Effector CD8-positive, alpha-beta T cell (primary cell): ENCODE data around the gene GSTO2.

Source experiments
- DNase-seq: peaks from one replicate; lab custom pipeline; 2025; lab: John Stamatoyannopoulos, UW

GSTO2 gene

DNA sequence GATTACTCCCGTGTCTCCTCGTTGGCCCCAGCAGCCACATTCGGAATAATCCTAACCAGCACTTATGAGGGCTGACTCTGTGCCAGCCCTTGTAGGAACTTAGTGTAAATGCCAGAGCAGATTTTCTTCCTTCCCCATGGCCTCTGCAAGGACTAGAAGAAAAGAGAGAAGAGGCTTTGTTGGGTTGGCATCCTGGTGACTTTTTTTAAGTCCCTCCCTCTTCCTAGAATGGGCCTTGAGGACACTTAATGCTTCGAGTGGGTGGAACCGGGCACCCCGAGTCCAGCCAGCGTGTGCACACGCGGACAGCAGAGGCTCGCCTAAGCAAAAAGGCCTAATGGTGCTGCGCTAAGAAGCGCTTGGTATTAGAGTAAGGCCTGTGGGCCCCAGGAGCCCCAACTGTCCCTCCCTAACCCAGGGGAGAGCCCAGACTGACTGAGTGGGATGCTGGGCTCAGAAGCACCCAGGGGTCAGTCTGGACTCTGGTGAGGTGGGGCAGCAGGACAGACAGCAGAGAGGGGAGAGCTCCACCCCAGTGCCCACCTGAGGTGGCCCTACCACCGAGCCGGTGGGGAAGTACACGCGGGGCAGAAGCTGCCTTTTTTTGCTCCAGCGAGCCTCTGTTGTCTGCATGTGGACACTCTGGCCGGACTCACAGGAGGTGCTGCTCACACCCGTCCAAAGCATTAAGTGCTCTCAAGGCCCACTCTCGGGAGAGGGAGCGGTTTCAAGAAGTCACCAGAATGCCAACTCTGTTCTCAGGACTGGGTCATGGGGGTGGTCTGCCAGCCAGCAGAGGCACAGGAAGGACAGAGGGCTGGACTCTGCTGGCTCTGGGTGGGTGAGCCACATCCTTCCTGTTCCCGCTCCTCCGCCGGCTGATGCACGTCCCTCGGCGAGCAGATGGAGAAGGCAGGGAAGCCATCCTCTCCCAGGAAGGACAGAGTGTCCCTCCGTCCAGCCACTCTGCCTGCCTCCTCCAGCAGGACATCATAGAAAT lies 56.8 kb downstream of the GSTO2 start:
- no peak for DNase-seq

DNA sequence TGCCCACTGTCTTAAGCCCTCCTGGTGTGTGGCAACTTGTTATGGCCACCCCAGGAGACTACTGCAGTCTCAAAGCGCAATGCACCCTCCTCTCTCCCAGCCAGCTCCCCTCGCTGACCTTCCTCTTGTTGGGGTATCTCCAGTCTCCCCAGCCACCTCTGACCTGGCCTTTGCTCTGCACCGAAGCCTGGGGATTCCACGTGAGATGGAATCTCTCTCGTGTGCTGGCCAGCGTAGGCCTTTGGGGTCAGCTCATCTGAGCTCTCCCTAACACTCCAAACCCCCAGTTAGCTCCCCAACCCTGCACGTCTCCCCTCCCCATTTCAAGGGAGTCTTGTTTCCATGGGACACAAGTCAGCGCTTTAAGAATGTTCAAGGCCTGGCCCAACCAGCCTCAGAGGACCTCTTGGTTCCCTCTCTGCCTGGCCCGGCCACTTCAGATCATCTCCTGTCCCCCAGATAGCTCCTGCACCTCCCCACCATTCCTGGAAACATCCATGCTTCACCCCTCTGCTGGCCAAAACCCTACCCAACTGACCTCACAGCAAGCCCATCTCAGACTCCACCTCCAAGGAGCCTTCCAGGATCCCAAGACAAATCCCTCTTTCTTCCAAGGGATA lies 58.1 kb downstream of the GSTO2 start:
- DNase-seq: no peak

DNA sequence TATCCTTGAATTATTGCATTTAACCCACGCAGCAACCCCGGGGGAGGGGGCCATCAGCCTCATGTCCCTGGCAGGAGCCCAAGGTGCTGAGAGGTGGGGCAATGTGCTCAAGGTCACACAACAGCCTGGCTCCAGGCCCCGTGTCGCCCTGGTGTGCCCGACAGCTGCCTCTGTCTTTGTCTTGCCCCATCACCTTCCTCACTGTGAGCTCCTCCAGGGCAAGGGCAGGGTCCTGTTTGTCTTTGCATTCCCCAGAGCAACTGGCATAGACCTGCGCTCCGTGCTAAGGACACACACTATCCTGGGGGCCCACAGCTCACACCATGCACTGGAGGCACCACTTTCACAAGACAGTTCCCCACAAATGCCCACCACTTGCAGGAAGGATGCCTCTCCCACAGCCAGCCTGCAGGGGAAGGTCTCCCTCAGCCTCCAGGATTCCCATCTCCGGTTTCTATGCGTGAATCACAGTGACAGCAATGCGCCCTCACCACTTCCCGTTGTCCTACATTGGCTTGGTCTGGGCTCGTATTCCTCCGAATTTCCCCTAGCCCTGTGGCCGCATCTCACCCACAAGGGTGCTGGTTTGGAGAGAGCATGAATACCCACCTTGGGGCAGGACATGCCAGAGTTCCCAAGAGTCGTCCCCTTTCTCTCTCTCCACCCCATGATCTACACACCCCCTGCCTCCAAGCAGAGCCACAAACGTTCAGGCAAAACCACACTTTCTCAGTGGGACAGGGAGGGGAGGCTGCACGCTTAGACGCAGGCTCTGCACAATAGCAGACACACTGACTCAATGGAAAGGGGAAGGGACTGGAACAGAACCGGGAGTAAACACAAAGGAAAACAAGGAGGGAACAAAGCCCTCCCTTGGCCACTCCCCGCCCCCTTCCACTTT lies 59.0 kb downstream of the GSTO2 start:
- DNase-seq: no peak

DNA sequence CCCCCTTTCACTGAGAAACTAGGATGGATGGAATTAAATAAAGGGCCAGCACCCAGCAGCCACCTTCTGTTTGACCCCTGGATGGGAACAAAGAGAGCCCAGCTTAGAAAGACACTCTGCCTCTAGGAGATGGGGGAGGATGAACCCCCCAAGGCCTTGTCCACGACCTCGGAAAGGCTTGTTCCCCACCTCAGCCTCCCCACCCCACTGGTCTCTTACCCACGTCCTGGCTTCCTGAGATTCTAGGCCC lies 59.6 kb downstream of the GSTO2 start:
- DNase-seq: no peak

DNA sequence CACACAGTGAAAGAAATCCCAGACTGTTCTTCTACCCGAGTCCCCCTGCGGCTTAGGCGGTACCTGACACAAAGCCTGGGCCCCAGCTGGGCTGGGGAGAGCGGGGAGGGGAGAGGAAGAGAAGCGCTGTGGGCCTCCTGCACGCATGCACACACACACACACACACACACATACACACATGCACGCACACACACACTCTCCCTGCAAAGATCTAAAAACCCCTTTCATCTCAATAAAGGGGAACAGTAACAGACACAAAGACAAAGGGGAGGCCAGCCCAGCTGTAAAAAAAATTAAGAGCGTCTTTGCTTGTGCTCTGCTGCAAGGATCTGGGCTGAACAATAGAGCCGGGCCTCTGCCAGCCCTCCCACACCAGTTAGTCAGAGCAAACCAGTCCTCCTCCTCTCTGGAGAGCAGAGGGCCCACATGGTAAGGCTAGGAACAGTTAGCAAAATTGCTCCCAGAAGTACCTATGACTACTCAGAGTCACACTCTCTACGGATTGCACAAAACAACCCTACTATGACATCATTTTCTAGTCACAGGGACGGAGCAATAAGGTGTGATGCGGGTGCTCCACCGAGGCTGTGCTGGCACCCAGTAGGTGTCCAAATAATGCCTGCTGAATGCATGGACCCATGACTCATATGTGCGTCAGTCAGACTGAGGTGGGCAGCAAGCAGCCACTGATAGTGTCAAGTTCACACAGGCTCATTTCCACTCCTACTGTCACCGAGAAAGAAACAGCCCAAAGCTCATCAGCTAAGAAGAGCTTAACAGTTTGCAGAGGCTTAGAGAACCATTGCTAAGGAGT lies 60.1 kb downstream of the GSTO2 start:
- DNase-seq: peak; percentile 46

DNA sequence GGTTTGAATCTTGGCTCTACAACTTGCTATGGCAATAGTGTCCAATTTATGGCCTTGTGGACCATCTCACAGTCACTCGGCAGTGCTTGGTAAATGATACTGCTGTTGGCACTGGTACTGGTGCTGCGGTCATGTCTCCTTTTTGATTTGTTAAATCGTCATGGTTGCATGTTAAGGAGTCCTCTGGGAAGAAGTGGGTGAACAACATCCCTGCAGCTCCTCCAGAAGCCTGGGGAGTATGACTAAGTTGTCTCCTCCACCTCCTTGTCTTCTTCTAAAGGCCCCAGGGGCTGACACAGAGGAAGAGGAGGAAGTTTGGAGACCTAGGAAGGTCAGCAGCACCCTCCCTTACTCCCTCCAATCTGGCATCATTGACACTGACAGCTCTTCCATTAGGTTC lies 60.8 kb downstream of the GSTO2 start:
- no peak for DNase-seq

DNA sequence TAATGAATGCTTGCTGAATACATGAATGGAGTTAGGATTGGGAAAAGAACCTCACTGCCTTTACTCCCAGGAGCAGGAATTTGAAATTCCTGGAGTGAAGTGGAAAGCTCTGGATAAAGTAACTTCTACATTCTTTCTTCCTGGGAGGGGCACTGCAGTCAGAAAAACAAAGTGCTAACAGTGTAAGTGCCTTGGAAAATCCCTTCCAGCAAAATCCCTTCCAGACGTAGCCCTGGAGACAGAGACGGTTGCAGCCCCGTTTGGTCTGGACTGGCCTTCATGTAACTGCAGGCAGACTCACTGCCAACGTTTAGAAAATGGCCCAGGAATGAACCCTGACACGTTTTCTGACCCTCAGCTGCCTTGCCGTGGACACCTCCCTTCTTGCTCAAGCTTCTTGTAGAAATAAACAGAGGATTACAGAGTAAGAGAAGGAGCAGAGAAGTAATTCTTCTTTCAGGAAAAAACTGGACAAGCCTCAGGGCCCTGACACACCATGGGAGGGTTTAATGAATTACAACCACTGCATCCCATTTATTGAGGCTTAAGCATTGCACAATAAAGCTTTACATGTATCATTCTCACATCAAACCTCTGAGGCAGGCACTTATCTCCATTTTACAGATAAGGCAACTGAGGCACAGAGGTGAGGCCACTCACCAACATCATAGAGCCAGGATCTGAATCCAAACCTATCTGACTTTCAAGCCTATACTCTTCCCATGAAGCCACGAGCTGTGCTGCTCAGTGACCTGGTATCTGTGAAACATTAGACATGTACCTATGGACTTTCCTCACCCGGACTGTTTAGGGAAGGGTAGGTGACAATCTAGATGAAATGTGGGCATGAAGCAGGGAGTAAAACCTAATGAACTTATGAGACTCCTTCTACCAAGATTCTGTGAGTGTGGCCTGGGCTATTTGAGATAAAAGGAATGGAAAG lies 61.5 kb downstream of the GSTO2 start:
- no peak for DNase-seq

DNA sequence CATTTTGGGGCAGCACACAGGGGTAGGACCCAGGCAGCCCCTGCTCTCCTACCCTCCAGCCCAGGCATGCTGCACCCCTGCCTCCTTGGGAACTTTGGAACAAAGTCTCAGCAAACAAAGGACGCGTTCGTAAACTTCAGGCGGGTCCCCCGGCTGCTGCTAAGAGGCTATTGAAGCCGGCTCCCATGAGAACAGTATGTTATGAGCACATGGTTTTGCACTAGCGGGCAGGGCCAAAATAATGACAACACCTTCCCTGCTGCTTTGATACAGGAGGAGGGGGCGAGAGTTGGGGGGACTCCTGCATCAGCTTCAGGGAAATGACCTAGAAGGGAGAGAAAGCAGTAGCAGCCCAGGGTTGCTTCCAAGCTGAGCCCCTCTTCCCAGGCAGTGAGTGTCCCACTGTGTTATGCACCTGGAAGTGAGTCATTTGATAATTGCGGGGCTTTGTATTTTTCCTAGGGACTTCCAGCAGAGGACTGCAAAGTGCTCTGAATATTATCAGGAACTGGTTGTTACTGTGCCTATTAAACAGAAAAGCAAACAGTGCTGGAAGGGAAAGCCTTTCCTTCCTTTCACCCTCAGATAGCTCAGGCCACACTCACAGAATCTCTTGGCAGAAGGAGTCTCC lies 62.3 kb downstream of the GSTO2 start:
- no peak for DNase-seq

DNA sequence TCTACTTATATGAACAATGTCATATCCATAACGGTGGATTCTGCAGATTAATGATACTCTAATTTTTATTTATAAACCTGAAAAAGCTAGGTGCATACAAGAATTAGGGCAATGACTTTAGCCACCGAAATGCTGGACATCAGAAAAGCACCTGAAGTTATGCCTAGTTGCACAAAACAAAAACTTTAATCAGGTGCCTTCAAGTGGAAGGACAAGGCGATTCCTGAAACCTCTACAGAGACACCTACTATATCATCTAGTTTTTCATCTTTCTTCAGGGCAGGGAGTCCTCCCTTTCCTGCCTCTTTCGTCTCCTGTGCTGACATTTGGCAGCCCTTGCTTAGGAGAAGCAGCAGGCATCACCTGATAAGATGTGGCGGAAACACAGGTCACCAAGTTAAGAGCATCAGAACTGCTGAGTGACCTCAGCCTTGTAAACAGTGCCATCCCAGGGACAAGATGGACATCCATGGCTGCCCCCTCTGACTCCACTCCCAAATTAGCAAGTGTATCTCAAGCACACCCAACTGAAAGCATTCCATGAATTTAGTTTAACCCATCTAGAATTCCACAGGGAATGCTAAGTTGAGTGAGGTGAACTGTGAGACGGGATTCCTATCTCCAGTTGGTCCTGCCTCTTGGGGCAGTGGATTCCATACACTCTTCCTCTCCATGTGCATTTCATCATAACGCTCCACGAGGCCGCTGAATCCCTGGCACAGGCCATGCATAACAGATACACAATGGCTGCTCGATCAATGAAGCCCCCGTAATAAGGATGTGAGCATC lies 63.5 kb downstream of the GSTO2 start:
- DNase-seq: no peak

DNA sequence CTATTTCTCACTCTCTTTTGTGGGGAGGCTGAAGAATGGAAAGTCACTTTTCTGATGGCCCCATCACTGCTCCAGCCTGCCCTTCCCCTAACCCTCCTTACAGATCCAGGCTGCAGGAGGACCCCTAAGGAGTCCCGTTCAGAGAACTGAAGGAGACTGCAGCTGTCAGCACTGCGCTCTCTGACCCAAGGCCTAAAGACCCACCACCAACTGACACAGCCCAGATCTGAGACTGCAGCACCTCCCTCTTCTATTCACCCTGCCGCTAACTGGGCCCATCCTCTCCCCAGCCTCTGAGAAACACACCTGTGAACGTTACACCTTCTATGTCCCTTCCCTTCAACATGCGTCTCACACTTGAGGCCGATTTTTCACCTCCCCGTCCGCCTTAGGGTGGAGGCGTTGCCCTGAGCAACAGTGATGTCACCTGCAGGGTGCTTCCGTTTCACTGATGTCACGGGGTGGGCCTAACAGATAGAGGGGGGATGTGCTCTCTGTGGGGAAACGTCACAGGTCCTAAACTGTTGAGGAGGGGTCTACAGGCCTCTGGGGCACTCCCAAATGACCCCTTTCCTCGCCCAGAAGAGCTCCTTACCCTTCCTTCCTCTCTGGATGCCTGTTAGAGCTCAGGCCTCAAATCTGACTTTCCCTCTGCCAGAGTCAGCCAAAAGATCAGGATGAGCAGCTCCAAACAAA lies 64.2 kb downstream of the GSTO2 start:
- DNase-seq: peak; percentile 69

DNA sequence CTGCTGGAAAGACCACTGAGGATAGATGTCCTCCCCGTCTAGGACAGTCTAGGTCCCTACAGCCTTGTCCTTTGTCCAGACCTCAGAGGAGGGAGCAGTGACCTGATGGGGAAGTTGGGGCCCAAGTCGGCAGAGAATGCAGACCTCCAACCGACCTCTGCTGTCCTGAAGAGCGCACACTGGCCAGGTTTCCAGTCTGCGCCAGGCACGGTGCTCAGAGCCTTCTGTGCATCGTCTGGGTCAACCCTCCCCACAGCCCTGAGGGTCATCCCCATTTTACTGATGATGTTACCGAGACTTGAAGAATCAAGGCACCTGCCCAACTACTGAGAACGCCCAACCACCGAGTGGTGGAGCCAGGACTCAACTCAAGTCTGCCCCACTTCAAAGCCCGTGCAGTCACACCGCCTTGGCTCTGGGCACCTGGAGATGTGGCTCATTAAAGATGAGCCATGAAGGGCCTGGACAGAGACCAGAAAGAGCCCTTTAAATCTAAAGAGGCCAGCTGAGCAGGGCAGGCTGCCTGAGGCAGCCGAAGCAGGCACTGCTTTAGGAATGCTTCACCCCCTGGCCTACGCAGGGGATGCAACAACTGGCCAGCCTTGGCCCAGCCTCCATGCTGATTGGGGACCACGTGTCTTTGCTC lies 64.9 kb downstream of the GSTO2 start:
- DNase-seq: no peak

DNA sequence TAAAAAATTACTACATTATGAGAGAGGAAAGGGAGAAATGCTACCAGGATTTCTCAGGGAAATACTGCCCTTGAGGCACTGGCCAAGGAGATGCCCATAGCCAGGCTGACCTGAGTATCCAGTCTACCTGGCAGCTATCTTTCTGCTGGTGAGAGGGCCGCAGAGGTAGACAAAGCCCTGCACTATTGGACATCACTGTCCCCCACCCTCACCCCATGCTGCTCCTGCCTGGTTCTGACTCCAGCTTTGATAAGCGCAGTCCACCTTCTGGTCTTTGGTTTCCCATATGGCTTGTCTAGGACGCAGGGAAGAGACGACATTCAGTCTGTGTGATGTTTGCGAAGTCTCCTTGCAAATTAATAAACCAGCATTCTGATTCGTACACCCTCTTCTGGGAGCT lies 65.6 kb downstream of the GSTO2 start:
- DNase-seq: no peak

DNA sequence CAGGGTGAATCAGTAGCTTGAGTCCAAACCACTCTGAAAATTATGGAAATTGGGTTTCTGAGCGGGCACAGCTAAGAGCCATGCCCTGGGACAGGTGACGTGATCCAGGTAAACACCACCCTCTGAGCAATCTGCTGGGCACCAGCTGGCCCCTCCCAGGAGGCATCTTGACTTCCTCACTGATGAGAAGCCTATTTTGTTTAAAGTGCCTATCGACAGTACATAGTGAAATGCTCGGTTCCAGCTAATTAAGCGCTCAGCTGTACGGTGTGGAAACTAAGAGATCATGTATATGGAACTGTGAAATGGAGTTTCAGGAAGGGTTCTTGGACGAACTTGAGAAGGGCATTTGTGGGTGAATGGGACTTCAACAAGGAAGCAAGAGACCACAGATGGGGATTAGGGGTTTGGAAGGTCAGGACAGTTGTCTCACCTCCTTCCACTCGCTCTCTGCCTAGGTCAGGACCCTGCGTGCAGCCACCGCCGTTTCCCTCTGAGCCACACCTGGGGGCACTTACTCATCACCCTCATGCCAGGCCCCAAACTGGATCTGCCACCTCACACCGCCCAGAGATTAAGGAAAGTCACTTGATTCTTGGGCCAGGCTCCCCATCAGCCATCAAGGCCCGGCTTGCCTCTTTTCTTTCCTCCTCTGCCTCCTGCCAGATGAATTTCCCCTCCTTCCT lies 66.1 kb downstream of the GSTO2 start:
- no peak for DNase-seq

DNA sequence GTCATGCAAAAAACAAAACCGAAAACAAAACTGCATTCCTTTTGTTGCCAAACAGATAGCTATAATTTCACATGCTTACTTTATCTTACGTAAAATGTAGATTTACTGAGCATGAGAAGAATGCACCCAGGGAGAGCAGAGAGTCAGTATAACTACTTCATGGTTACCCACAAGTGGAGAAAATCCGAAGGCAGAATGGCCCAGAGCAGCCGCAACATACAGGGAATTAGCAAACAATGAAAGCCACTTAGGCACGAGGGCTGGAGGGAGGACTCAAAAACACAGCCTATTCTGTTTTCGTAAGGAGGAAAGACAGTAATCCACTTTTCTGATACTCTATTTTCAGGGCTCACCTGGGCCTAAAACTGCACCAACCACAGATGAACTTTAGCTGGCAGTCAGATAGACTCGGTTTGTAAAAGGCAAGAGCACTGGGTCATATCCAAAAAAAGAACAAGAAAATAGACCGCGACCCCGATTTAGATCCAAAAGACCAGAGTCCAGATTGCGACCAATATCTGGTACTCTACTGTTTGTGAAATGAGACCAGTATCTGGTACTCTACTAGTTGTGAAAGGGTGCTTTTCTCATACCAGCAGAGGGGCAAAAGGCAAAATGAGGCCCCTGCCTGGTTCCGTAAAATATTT lies 68.0 kb downstream of the GSTO2 start:
- no peak for DNase-seq

DNA sequence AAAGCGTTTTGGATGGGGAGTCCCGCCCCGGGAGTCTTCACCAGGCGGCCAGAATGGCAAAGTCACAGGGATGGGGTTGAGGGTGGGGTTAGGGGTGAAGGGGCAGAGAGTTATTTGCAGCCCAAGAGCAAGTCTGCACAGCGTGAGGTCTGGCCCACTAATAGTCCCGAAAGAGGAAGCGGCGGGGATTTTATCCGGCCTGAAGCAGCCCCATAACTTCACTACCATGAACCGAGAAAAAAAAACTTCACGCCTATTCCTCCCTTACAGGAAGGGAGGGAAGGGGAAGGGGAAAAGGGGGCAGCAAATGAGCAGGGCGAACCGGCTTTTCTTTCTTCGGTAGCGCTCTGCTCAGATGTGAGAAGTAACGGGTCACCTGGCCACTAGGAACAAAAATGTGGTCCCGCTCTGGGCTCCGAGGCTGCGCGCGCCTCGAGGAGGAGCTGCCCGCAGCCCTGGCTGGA lies 68.6 kb downstream of the GSTO2 start:
- DNase-seq: no peak

DNA sequence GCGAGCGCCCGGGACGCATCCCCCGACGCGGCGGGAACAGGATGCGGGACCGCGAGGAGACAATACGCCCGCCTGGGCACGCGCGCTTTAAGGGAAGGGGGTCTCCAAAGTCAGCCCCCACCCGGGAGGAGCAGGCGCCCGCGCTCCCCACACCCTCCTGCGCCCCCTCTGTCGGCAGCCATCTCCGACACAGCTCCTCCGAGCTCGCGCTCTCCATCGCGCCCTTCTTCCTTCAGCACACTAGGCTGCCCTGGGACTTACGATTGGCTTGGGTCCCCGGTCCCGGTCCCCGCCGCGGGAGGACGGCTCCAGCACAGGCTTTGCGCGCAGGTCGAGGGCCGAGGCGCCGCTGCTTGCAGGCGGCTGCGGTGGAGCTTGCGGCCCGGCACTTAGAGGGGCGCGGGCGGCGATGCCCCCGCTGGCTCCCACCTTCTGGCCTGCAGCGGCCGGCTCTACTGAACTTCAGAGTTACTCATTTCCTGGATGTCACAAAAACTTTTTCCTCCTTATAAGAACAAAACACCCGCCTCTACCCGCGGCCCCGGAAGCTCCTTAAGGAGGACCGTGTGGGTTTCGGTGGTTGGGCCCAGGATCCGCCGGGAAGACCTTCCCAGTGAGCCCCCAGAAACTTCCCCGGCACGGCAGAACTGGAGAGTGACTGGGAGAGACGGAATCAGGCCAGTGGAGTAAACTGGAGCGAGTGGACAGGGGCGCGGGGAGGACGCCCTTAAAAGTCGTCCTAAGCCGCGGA lies 69.2 kb downstream of the GSTO2 start, which contains the start of gene ITPRIP:
ITPRIP (minus strand) TSS at position 481 of the 751 bp plus-strand sequence. CDS start 22,414 bp downstream, outside the sequence.
- DNase-seq: peak; percentile 68
